ENCODE data around the gene TUBGCP3.
"Not testable (repeated sequence)": the region's sequence is repeated elsewhere in the genome, so short reads cannot be mapped to it uniquely, and the experiment has no call there.

The TUBGCP3 gene

DNA sequence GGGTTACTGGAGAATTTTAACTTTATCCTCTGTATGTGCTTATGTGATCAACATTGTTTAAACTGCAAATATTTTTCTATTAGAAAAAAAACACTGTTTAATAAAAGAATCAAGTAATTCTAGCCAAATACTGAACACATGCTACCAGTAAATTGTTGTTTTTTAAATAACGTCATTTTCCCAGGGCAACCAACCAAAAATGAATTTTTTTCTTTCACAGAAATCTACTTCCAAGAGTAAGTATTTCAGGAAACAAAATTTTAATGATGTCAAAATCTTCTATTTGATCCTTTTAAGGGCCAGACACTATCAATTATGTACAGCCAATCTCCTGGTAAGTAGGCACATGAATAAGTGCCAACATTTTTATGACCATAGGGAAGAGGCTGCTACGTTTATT is 57.1 kb downstream of the TUBGCP3 start:
- DNase-seq (ENCODE audit: low read depth in 3 of 3): no peak

DNA sequence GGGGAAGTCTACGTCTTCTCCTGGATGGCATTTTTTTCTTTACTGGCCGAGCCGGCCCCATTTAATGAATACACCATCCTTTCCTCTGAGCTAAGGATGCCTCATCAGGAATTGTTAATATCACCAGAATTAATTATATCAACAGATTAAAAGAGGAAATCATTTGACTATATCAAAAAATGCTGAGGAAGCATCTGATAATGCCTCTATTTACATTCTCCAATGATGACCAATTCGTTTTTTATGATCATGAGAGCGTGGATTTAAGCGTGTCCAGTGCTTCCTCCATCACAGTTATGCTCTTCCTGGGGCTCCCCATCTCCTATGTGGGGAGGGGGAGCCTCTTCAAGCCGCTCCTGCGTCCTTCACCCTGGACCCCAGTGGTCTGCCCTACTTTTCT is 58.7 kb downstream of the TUBGCP3 start:
- no peak for DNase-seq (ENCODE audit: low read depth in 3 of 3)

DNA sequence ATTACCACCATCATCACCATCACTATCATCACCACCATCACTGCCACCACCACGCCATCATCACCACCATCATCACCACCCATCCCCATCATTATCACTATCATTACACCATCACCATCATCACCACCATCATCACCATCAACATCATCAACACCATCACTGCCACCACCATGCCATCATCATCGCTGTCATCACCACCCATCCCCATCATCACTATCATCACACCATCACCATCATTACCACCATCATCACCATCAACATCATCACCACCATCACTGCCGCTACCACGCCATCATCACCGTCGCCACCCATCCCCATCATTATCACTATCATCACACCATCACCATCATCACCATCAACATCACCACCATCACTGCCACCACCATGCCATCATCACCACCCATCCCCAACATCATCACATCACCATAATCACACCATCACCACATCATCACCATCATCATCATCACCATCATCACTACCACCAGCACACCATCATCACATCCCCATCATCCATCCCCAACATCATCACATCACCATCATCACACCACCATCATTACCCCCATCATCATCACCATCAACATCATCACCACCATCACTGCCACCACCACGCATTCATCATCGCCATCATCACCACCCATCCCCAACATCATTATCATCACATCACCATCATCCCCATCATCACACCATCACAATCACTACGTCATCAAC is 61.7 kb downstream of the TUBGCP3 start:
- no peak for DNase-seq (ENCODE audit: low read depth in 3 of 3)

GRCh38 chr13:112525356-112525945 is 62.5 kb downstream of the TUBGCP3 start:
- no peak for DNase-seq (ENCODE audit: low read depth in 3 of 3)

DNA sequence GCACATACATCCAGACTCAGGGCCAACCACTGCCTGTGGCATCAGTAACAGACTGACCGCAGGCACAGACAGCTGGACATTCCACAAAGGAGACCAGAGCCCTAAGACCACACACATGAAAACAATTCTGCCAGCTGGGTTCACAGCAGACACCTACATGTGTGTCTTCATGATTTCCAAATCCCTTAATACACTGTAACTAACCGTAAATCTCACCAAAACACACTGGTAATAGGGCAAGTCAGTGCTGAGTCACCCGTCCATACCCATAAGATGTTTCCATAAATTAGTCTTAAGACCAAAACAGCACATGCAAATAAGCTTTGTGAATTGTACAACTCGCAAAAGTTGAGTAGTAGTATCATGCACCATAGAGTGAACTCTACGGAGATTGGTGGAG is 65.4 kb downstream of the TUBGCP3 start:
- no peak for DNase-seq (ENCODE audit: low read depth in 3 of 3)

DNA sequence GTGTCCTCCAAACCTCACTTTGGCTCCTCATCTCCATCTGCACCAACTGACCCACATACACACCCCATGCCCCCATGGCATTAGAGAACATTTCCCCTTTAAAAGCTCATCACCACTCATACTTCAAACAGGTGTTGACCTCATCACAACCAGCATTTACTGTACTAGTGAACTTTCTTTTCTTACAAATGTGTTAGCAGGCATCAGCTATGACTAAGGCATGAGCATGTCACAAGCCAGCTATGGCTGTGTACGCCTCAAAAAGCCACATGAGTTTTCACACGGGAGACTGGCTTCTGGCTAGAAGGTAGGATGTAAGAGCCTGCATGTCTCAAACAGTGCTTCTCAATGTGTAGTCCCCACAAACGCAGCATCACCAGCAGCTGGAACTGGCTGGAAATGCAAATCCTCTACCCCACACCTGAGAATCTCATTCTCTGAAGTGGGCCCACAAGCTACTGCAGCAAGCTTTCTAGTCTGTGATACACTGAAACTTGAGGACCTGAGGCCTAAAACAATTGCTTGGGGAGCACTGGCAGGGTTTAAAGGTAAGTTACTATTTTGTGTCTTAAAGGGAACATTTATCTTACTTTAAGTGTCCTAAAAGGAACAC is 66.8 kb downstream of the TUBGCP3 start:
- no peak for DNase-seq (ENCODE audit: low read depth in 3 of 3)

DNA sequence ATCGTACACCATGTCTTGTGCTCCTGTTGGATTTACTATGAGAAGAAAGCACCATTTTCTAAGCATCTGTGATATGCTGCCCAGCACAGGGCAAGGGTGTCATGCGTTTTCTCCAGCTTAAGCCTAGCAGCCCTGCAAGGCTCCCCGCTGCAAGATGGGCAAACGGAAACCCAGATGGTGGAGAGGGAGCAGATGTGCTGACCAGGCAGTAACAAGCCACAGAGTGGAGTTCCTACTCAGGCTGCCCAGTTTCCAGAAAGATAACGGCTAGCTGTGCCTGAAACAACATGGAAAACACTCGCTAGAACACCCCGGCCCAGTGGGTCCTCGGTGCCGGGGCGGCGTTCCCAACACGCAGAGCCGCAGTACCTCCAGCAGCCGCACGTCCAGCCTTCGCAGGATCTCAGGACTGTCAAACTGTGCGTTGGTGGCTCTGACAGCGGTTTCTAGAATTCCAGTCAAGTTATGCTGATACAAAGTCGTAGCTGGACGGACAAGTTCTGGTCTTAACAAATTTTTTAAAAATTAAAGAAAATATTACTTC is 68.4 kb downstream of the TUBGCP3 start:
- no peak for DNase-seq (ENCODE audit: low read depth in 3 of 3)

DNA sequence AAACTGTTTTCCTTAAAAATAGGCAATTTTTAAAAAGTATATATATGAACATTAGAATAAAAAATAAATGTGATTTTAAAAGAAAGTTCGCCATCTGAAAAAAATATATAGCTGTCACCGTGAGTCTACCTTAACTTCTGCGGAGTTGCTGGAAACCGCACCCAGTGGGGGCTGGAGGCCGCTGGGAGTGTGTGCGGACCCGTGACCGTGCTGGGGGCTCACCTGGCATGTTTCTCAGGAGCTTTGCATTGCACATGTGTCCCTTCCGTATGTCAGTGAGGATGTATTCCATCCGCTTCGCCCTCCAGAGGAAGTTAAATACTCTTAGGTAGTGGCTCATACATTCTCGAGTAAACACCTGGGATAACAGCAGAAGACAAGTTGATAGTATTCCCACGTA is 71.7 kb downstream of the TUBGCP3 start:
- DNase-seq (ENCODE audit: low read depth in 3 of 3): no peak

GRCh38 chr13:112513761-112514160 is 74.2 kb downstream of the TUBGCP3 start:
- no peak for DNase-seq (ENCODE audit: low read depth in 3 of 3)

GRCh38 chr13:112510987-112511685 is 76.8 kb downstream of the TUBGCP3 start:
- DNase-seq (ENCODE audit: low read depth in 3 of 3): peak in 1 of 3 donors; percentile 8

DNA sequence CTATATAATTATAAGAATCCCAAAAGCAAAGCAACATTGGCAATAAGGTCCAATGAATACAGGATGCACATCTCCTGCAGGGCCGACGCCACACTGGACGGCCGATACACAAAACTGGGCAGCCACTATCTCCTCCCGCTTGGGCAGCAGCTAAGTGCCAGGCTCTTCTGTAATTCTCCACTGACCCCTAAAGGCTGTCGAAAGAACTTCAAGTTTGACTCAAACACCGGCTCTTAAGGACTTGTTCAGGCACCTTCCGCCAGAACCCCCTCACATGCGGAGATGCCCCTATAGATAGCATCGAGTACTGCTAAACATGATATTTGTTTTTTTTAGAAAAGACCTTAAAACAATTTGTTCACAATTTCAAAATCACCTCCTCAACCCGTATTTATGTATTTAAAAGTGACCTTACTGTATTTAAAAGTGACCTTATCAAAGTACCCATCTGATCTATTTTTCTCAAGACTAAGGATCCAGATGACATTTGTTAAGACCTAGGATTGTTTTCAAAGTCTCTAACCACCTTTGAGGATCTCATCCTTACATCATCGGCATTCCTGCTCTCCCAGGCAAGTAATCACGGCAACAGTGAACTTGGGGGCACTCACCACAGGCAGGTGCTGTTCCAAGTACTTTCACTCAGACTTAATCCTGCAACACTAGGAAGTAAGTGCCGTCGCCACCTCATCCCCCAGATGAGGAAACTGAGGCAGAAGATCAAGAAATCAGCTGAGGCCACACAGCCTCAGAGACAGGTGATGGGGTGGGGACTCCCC is 77.8 kb downstream of the TUBGCP3 start:
- no peak for DNase-seq (ENCODE audit: low read depth in 3 of 3)

- no peak for DNase-seq (ENCODE audit: low read depth in 3 of 3)
Observed at GRCh38 chr13:112509190-112509589, 78.8 kb downstream of the TUBGCP3 start.

DNA sequence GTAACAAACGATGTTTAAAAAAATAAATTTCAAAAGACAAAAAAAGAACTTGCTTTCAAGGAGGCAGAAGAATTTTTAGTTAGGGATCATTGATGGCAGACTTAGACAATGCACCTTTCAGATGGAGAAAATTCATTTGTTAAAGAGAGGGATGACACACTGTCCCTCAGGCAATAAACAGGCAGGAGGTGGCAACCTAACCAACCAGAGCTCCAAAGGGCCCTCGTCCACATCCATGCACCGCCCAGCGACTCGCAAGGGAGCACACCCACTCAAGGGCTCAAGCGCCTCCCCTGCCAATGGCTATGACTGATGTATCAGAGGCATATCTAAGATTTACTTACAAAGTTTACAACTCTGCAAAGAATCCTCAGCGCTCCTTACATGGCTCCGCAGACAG is 81.9 kb downstream of the TUBGCP3 start:
- DNase-seq (ENCODE audit: low read depth in 3 of 3): no peak

GRCh38 chr13:112496166-112496565 is 91.8 kb downstream of the TUBGCP3 start:
- DNase-seq (ENCODE audit: low read depth in 3 of 3): no peak

GRCh38 chr13:112495465-112495864 is 92.5 kb downstream of the TUBGCP3 start:
- DNase-seq (ENCODE audit: low read depth in 3 of 3): no peak

GRCh38 chr13:112489199-112489598 is 98.8 kb downstream of the TUBGCP3 start:
- no peak for DNase-seq (ENCODE audit: low read depth in 3 of 3)

- DNase-seq (ENCODE audit: low read depth in 3 of 3): not testable (repeated sequence)
Observed at GRCh38 chr13:112488343-112489050, 99.5 kb downstream of the TUBGCP3 start.

DNA sequence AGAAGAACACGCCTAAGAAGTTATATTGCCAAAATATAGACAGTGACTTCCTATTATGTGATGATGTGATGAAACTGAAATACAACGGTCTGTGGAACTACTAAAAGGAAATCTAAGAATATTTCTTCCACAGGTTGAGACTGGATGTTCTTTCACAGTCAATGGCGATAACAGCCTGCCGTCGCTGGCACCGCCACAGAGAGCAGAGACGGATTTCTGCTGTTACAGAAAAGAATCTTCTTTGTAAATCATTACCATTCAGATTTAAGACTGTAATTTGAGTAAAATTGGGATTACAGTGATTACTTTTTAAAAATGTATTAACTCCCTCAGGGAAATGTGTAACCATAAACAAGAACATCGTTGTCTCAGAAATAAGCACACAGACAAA is 100.8 kb downstream of the TUBGCP3 start:
- DNase-seq (ENCODE audit: low read depth in 3 of 3): no peak

DNA sequence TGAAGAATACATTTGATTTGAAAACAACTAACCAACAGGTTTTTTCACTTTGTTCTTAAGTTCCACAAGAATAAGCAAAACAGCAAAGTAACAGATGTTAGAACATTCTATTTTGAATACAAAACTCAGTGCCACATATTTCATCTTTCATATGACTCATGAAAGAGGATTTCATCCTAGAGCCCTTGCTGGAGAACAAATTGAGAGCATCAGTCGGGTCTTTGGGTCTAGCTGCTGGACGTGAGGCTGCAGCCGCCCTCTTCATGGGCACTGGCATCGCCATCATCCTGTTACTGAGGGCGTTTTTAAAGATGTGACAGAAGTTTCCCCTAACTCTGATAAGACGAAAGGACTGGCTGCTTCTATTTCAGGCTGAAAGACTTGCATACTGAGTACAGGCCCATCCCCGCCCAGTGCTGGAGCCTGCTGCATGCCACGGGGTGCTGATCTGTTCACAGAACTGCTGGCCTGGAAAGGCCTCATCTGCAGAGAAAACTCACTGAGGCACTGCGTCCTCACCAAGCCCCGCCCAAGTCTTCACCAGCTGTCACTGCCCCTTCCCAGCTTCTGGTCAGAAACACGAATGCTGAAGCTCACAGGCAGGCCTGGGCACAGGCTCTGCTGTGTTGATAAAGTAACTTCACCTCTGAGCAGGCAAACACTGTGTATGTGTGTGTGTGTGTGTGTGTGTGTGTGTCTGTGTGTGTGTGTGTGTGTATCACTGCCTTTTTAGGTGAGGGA is 101.4 kb downstream of the TUBGCP3 start:
- no peak for DNase-seq (ENCODE audit: low read depth in 3 of 3)

- DNase-seq (ENCODE audit: low read depth in 3 of 3): not testable (repeated sequence)
Observed at GRCh38 chr13:112485814-112486213, 102.1 kb downstream of the TUBGCP3 start.
